HCT116 (cell line): ENCODE measurements around the gene STAB1. TPM values are rescaled to one million over a fixed set of nuclear protein-coding genes. Genes with fewer than 3 reads are reported as not detected.

ENCODE experiments used
- ATAC-seq: fragments of 200-7000 bp; cut with Tn5 transposase; 2 replicates; pipeline ENCODE4 v1.9.1; 2020; ENCODE audit warnings: mild to moderate bottlenecking, moderate library complexity
- BruUV-seq: library from RNA; stranded (reverse); fragments of 400-500 nt; replicated peaks from 2 replicates; lab custom pipeline; 2021; lab: Mats Ljungman, UMichigan
- CTCF ChIA-PET: fragments of 300-600 bp; sonication (Branson Sonifier 250); formaldehyde crosslinking; loops from one replicate; lab custom pipeline; 2021; ENCODE audit warnings: antibody characterized with exemption; lab: Charles Lee
- POLR2A ChIA-PET: fragments of 300-600, 350-600 bp; sonication (Branson Sonifier 250); formaldehyde crosslinking; loops from one replicate; lab custom pipeline; 2021; ENCODE audit warnings: antibody characterized with exemption; lab: Charles Lee
- RAD21 ChIA-PET, 2 experiments: fragments of 300-600 bp; sonication (Branson Sonifier 250); formaldehyde crosslinking; loops; one replicate each; lab custom pipeline; 2023; ENCODE audit warnings: low total read pairs in 2 of 2; ENCODE audit not compliant: uncharacterized antibody in 2 of 2, unreplicated experiment in 2 of 2, low non-redundant PET in 1 of 2; lab: Charles Lee
- DNase-seq: peaks from one replicate; pipeline ENCODE4 v3.0.0-alpha.2; 2010; ENCODE audit warnings: low read depth, low spot score
- H2AFZ ChIP-seq: fragments of 200-600 bp; shearing (Covaris generic), sonication (generic); 2 replicates; pipeline ENCODE4 v1.6.1; 2017; ENCODE audit warnings: low read depth, mixed run types, mixed read lengths, antibody characterized with exemption, low read length; ENCODE audit not compliant: poor library complexity, severe bottlenecking
- H3K27ac ChIP-seq: 2 replicates; pipeline ENCODE4 v1.5.1; 2012; ENCODE audit warnings: low read depth, low read length
- H3K27me3 ChIP-seq: fragments of 200-600 bp; sonication (generic); 2 replicates; pipeline ENCODE4 v1.6.1; 2016; ENCODE audit warnings: mixed run types, low read length, mixed read lengths; ENCODE audit not compliant: insufficient read depth
- H3K36me3 ChIP-seq, 2 experiments: fragments of 200-500 bp in 1 of 2; fragments of 200-600 bp in 1 of 2; sonication (Bioruptor generic) in 1 of 2; sonication (generic) in 1 of 2; 2 replicates each; pipeline versions ENCODE4 v1.5.1 to v1.6.1; 2014 to 2016; ENCODE audit warnings: low read length in 2 of 2, inconsistent platforms in 1 of 2, mixed read lengths in 1 of 2, mixed run types in 1 of 2; ENCODE audit not compliant: insufficient read depth in 2 of 2, control insufficient read depth in 1 of 2
- H3K4me1 ChIP-seq, 2 experiments: fragments of 200-600 bp in 1 of 2; sonication (generic) in 1 of 2; 2 replicates each; pipeline versions ENCODE4 v1.5.1 to v1.6.1; 2012 to 2017; ENCODE audit warnings: low read length in 2 of 2, inconsistent platforms in 1 of 2, mild to moderate bottlenecking in 1 of 2, mixed read lengths in 1 of 2, mixed run types in 1 of 2, moderate library complexity in 1 of 2; ENCODE audit not compliant: insufficient read depth in 2 of 2, control insufficient read depth in 1 of 2
- H3K4me2 ChIP-seq: fragments of 200-600 bp; sonication (generic); 2 replicates; pipeline ENCODE4 v1.6.1; 2017; ENCODE audit warnings: mixed run types, low read length, mixed read lengths
- H3K4me3 ChIP-seq, 2 experiments: fragments of 200-600 bp in 1 of 2; sonication (generic) in 1 of 2; replicated peaks in 1 of 2; 2 replicates each; pipeline ENCODE4 v1.5.1; 2011 to 2016; ENCODE audit warnings: low read length in 2 of 2, control low read depth in 1 of 2, low read depth in 1 of 2, mild to moderate bottlenecking in 1 of 2, mixed read lengths in 1 of 2, mixed run types in 1 of 2
- H3K79me2 ChIP-seq: fragments of 200-600 bp; sonication (generic); 2 replicates; pipeline ENCODE4 v1.6.1; 2017; ENCODE audit warnings: mild to moderate bottlenecking, mixed run types, low read length, moderate library complexity, mixed read lengths; ENCODE audit not compliant: insufficient read depth
- H3K9ac ChIP-seq: fragments of 200-600 bp; sonication (generic); 2 replicates; pipeline ENCODE4 v1.6.1; 2016; ENCODE audit warnings: low read length, mixed read lengths
- H3K9me2 ChIP-seq: fragments of 200-600 bp; sonication (generic), shearing (Covaris generic); 2 replicates; pipeline ENCODE4 v1.6.1; 2017; ENCODE audit warnings: mixed run types, mild to moderate bottlenecking, moderate library complexity; ENCODE audit not compliant: insufficient read depth
- H3K9me3 ChIP-seq, 2 experiments: fragments of 200-500 bp in 1 of 2; fragments of 200-600 bp in 1 of 2; sonication (Bioruptor generic) in 1 of 2; sonication (generic) in 1 of 2; 2 replicates each; pipeline ENCODE4 v1.6.1; 2014 to 2017; ENCODE audit warnings: low read length in 2 of 2, mixed read lengths in 2 of 2, inconsistent platforms in 1 of 2, low read depth in 1 of 2, mild to moderate bottlenecking in 1 of 2, mixed run types in 1 of 2, moderate library complexity in 1 of 2; ENCODE audit not compliant: control insufficient read depth in 1 of 2, insufficient read depth in 1 of 2
- H4K20me1 ChIP-seq: fragments of 200-600 bp; sonication (generic), shearing (Covaris generic); 2 replicates; pipeline ENCODE4 v1.6.1; 2017; ENCODE audit warnings: mixed run types, mild to moderate bottlenecking, moderate library complexity; ENCODE audit not compliant: insufficient read depth
- ATF3 ChIP-seq: IDR thresholded peaks from 2 replicates; pipeline ENCODE4 v1.6.1; 2012
- CBX3 ChIP-seq: IDR thresholded peaks from 2 replicates; pipeline ENCODE4 v1.6.1; 2012; ENCODE audit warnings: low read depth
- CEBPB ChIP-seq: IDR thresholded peaks from 2 replicates; pipeline ENCODE4 v1.6.1; 2012; ENCODE audit warnings: low read depth
- CTCF ChIP-seq, 3 experiments: fragments of 200-600 bp in 1 of 3; sonication (generic) in 1 of 3; IDR thresholded peaks in 2 of 3; conservative IDR thresholded peaks in 1 of 3; 2 replicates each; pipeline ENCODE4 v1.5.1; 2012 to 2017; ENCODE audit warnings: low read depth in 2 of 3, low read length in 2 of 3, antibody characterized with exemption in 1 of 3, borderline replicate concordance in 1 of 3, control low read depth in 1 of 3, mild to moderate bottlenecking in 1 of 3, mixed read lengths in 1 of 3, mixed run types in 1 of 3, moderate library complexity in 1 of 3; ENCODE audit not compliant: insufficient read depth in 1 of 3
- EGR1 ChIP-seq: IDR thresholded peaks from 2 replicates; pipeline ENCODE4 v1.6.1; 2012; ENCODE audit warnings: low read depth
- ELF1 ChIP-seq: IDR thresholded peaks from 2 replicates; pipeline ENCODE4 v1.6.1; 2012; ENCODE audit warnings: low read depth, borderline replicate concordance
- EZH2phosphoT487 ChIP-seq: fragments of 200-600 bp; IDR thresholded peaks from 2 replicates; pipeline ENCODE4 v1.6.1; 2018; ENCODE audit warnings: antibody characterized with exemption, borderline replicate concordance
- FOSL1 ChIP-seq: IDR thresholded peaks from 2 replicates; pipeline ENCODE4 v1.6.1; 2012; ENCODE audit warnings: low read depth
- JUND ChIP-seq: IDR thresholded peaks from 2 replicates; pipeline ENCODE4 v1.6.1; 2012
- MAX ChIP-seq: IDR thresholded peaks from 2 replicates; pipeline ENCODE4 v1.6.1; 2012
- POLR2A ChIP-seq: IDR thresholded peaks from 2 replicates; pipeline ENCODE4 v1.7.0; 2011; ENCODE audit warnings: borderline replicate concordance; ENCODE audit not compliant: insufficient read depth, insufficient read length; ENCODE audit errors: extremely low read depth
- POLR2AphosphoS5 ChIP-seq: IDR thresholded peaks from 2 replicates; pipeline ENCODE4 v1.6.1; 2011; ENCODE audit warnings: mild to moderate bottlenecking, low read depth, low read length, moderate library complexity
- RAD21 ChIP-seq: IDR thresholded peaks from 2 replicates; pipeline ENCODE4 v1.6.1; 2012; ENCODE audit warnings: low read depth, mild to moderate bottlenecking
- REST ChIP-seq: IDR thresholded peaks from 2 replicates; pipeline ENCODE4 v1.6.1; 2012; ENCODE audit warnings: low read depth
- SIN3A ChIP-seq: IDR thresholded peaks from 2 replicates; pipeline ENCODE4 v1.6.1; 2012; ENCODE audit warnings: low read depth
- SRF ChIP-seq: IDR thresholded peaks from 2 replicates; pipeline ENCODE4 v1.6.1; 2012; ENCODE audit warnings: low read depth
- TCF7L2 ChIP-seq: IDR thresholded peaks from 2 replicates; pipeline ENCODE4 v1.7.0; 2011; ENCODE audit warnings: borderline replicate concordance, inconsistent platforms; ENCODE audit not compliant: insufficient read depth, insufficient read length; ENCODE audit errors: extremely low read depth
- YY1 ChIP-seq: IDR thresholded peaks from 2 replicates; pipeline ENCODE4 v1.6.1; 2011; ENCODE audit warnings: low read length, low read depth, moderate library complexity, mild to moderate bottlenecking; ENCODE audit not compliant: insufficient replicate concordance; ENCODE audit errors: extremely low read depth
- ZBTB33 ChIP-seq: IDR thresholded peaks from 2 replicates; pipeline ENCODE4 v1.6.1; 2011; ENCODE audit warnings: mild to moderate bottlenecking, low read length, moderate library complexity; ENCODE audit not compliant: insufficient replicate concordance; ENCODE audit errors: extremely low read depth
- intact Hi-C: fragments of 100-400 bp; cut with micrococcal nuclease; formaldehyde crosslinking; loops from 2 replicates; pipeline ENCODE4 v1.10.0; 2022
- total RNA-seq: library from RNA; stranded (reverse); gene quantifications from one replicate; pipeline ENCODE4 v1.2.1, GENCODE V29; 2021; ENCODE audit not compliant: unreplicated experiment

Gene STAB1
- total RNA-seq, 1 experiment from 2014 or later: 0.44 TPM

GRCh38 chr3:52524752-52525679, 29.9 kb downstream of the STAB1 start:
- POLR2A ChIA-PET: no interaction called here
- RAD21 ChIA-PET: no interaction called here
- CTCF ChIA-PET: no interaction called here
- Histone ChIP-seq H3K27me3 (no peaks in the 10 kb centered on the region), H3K9me3 (no peaks in the 10 kb centered on the region), H3K4me1 (no peaks in the 10 kb centered on the region), H3K36me3 (peaks cover 11 to 17% of the 10 kb centered on the region in 2 experiments), H3K27ac (no peak overlapping the region; the same call in 1 of the 2 replicates), H4K20me1 (no peaks in the 10 kb centered on the region), H3K9me2 (no peaks in the 10 kb centered on the region), H3K4me3 (no peak overlapping the region), H3K9ac (no peak overlapping the region), H3K79me2 (no peaks in the 10 kb centered on the region), H3K4me2 (no peak overlapping the region), H2AFZ (no peak overlapping the region)
- intact Hi-C loops: no loop called here
- DNase-seq (no peak), ATAC-seq (no peak)
- BruUV-seq: TSS peak; percentile 40
- no peak for TF ChIP-seq CEBPB
- TF ChIP-seq REST: no peak
- TF ChIP-seq ELF1: no peak
- TF ChIP-seq ZBTB33: no peak
- TF ChIP-seq CBX3: no peak
- no peak for TF ChIP-seq POLR2A
- no peak for TF ChIP-seq FOSL1
- TF ChIP-seq EZH2phosphoT487: no peak
- no peak for TF ChIP-seq JUND
- TF ChIP-seq TCF7L2: no peak
- no peak for TF ChIP-seq EGR1
- no peak for TF ChIP-seq ATF3
- no peak for TF ChIP-seq RAD21
- no peak for TF ChIP-seq POLR2AphosphoS5
- TF ChIP-seq MAX: no peak
- no peak for TF ChIP-seq SRF
- TF ChIP-seq CTCF (IDR thresholded peaks at IDR 0.05 in 2 of 3, conservative IDR thresholded peaks at IDR 0.05 in 1 of 3; ENCODE audit: borderline replicate concordance in 1 of 3, insufficient read depth in 1 of 3, low read depth in 2 of 3, low read length in 2 of 3): no peak
- TF ChIP-seq YY1: no peak
- no peak for TF ChIP-seq SIN3A
